Activated CD4-positive, alpha-beta memory T cell treated with anti-CD3 and anti-CD28 coated beads, Interleukin-2, amount 10 ng/mL, durations not matched to agents 7 days and 5 days (primary cell): ENCODE measurements around the gene RGS7. TPM values are rescaled to one million over a fixed set of nuclear protein-coding genes. Genes with fewer than 3 reads are reported as not detected.

Experiments used
- total RNA-seq, 2 experiments: library from RNA; stranded (reverse); gene quantifications; one replicate each; pipeline ENCODE4 v1.2.3, GENCODE V29; 2021

Gene RGS7
- total RNA-seq, 2 experiments from 2014 or later, result not detected

Other genes starting within 250 kb of the RGS7 start
- 10 to 100 TPM; 56.6 to 58.8 TPM for gene FH, start 162.6 kb upstream of the RGS7 start, total RNA-seq
- gene KMO, start 175.2 kb upstream of the RGS7 start, total RNA-seq, result not detected